H1 (cell line): ENCODE data around the gene FERMT2. TPM values are rescaled to one million over a fixed set of nuclear protein-coding genes. Genes with fewer than 3 reads are reported as not detected.

Source experiments
- CTCF ChIA-PET: fragments of 300-600 bp; sonication (Branson Sonifier 250); formaldehyde crosslinking; loops from one replicate; lab custom pipeline; 2021; ENCODE audit not compliant: partially characterized antibody; lab: Charles Lee
- POLR2A ChIA-PET: fragments of 300-600 bp; sonication (Branson Sonifier 250); formaldehyde crosslinking; loops from one replicate; lab custom pipeline; 2021; ENCODE audit warnings: inconsistent platforms; ENCODE audit not compliant: partially characterized antibody; lab: Charles Lee
- DNase-seq, 2 experiments: peaks; one replicate each; pipeline versions ENCODE4 v3.0.0 to v3.0.0-alpha.2; 2010 to 2022; ENCODE audit warnings: low spot score in 2 of 2, low read depth in 1 of 2, mixed read lengths in 1 of 2
- FAIRE-seq: peaks from 2 replicates; lab custom pipeline; 2011; peaks lifted over from hg19 to GRCh38; lab: Jason Lieb, UNC
- H2AFZ ChIP-seq: 2 replicates; pipeline ENCODE4 v1.8.1; 2012; ENCODE audit warnings: low read length, inconsistent platforms
- H2AK5ac ChIP-seq: 2 replicates; pipeline ENCODE4 v1.6.1; 2013; ENCODE audit warnings: low read depth, low read length
- H2BK120ac ChIP-seq: replicated peaks from 2 replicates; pipeline ENCODE3; 2013; ENCODE audit warnings: low read depth, low read length, inconsistent platforms
- H2BK12ac ChIP-seq: 2 replicates; pipeline ENCODE4 v1.6.1; 2013; ENCODE audit warnings: low read depth, low read length
- H2BK15ac ChIP-seq: 2 replicates; pipeline ENCODE4 v1.6.1; 2013; ENCODE audit warnings: low read length
- H2BK20ac ChIP-seq: 2 replicates; pipeline ENCODE4 v1.6.1; 2013; ENCODE audit warnings: low read length
- H2BK5ac ChIP-seq: 2 replicates; pipeline ENCODE4 v1.6.1; 2013; ENCODE audit warnings: low read depth, low read length
- H3K14ac ChIP-seq: 2 replicates; pipeline ENCODE4 v1.6.1; 2013; ENCODE audit warnings: inconsistent platforms; ENCODE audit not compliant: insufficient read length
- H3K18ac ChIP-seq: 2 replicates; pipeline ENCODE4 v1.6.1; 2013; ENCODE audit warnings: low read length; ENCODE audit errors: extremely low read depth
- H3K23ac ChIP-seq: 2 replicates; pipeline ENCODE4 v1.6.1; 2013; ENCODE audit warnings: inconsistent platforms; ENCODE audit not compliant: insufficient read length
- H3K23me2 ChIP-seq: 2 replicates; pipeline ENCODE4 v1.6.1; 2013; ENCODE audit warnings: low read depth, low read length
- H3K27ac ChIP-seq: 2 replicates; pipeline ENCODE4 v1.6.1; 2011; ENCODE audit warnings: low read depth, low read length, inconsistent platforms
- H3K27me3 ChIP-seq, 4 experiments: replicated peaks in 1 of 4; 1 replicate in 1 of 4; 2 replicates in 3 of 4; pipeline versions ENCODE4 v1.6.1 to v1.8.1; 2011 to 2013; ENCODE audit warnings: low read length in 3 of 4, mild to moderate bottlenecking in 3 of 4, inconsistent platforms in 2 of 4, mixed read lengths in 2 of 4, moderate library complexity in 1 of 4; ENCODE audit not compliant: control insufficient read depth in 3 of 4, insufficient read depth in 3 of 4; ENCODE audit errors: extremely low read depth in 1 of 4
- H3K36me3 ChIP-seq, 4 experiments: 2 replicates each; pipeline versions ENCODE4 v1.6.1 to v1.8.1; 2011 to 2013; ENCODE audit warnings: mild to moderate bottlenecking in 4 of 4, low read length in 3 of 4, moderate library complexity in 2 of 4, control low read depth in 1 of 4, inconsistent platforms in 1 of 4; ENCODE audit not compliant: insufficient read depth in 4 of 4, control insufficient read depth in 2 of 4
- H3K4ac ChIP-seq: replicated peaks from 2 replicates; pipeline ENCODE3; 2013; ENCODE audit warnings: low read length, low read depth, mixed read lengths, inconsistent platforms; ENCODE audit not compliant: insufficient read length
- H3K4me1 ChIP-seq, 4 experiments: replicated peaks in 1 of 4; 1 replicate in 1 of 4; 2 replicates in 3 of 4; pipeline versions ENCODE4 v1.6.1 to v1.8.1; 2011 to 2013; ENCODE audit warnings: low read length in 3 of 4, inconsistent platforms in 2 of 4, mixed read lengths in 1 of 4; ENCODE audit not compliant: insufficient read depth in 4 of 4, control insufficient read depth in 3 of 4
- H3K4me2 ChIP-seq, 2 experiments: 2 replicates each; pipeline versions ENCODE4 v1.6.1 to v1.8.1; 2011 to 2013; ENCODE audit warnings: low read depth in 2 of 2, low read length in 2 of 2, control low read depth in 1 of 2, inconsistent platforms in 1 of 2, mild to moderate bottlenecking in 1 of 2; ENCODE audit not compliant: insufficient read depth in 1 of 2
- H3K4me3 ChIP-seq, 4 experiments: fragments of 200-600, 300-600 bp in 1 of 4; sonication (generic), shearing (Covaris generic), sonication (Bioruptor Twin) in 1 of 4; 2 replicates each; pipeline versions ENCODE4 v1.5.1 to v1.8.1; 2011 to 2016; ENCODE audit warnings: low read length in 4 of 4, low read depth in 3 of 4, control low read depth in 2 of 4, inconsistent platforms in 2 of 4, mild to moderate bottlenecking in 2 of 4, mixed read lengths in 1 of 4, moderate library complexity in 1 of 4; ENCODE audit not compliant: insufficient read depth in 2 of 4; ENCODE audit errors: extremely low read depth in 1 of 4
- H3K56ac ChIP-seq: replicated peaks from 2 replicates; pipeline ENCODE3; 2013; ENCODE audit warnings: low read depth, mild to moderate bottlenecking, mixed read lengths, low read length, inconsistent platforms; ENCODE audit not compliant: insufficient read length
- H3K79me1 ChIP-seq: 2 replicates; pipeline ENCODE4 v1.6.1; 2013; ENCODE audit warnings: low read depth, low read length, control low read depth
- H3K79me2 ChIP-seq, 2 experiments: 2 replicates each; pipeline versions ENCODE4 v1.6.1 to v1.8.1; 2012 to 2013; ENCODE audit warnings: low read length in 2 of 2, mild to moderate bottlenecking in 2 of 2, inconsistent platforms in 1 of 2; ENCODE audit not compliant: insufficient read depth in 2 of 2, control insufficient read depth in 1 of 2
- H3K9ac ChIP-seq, 4 experiments: replicated peaks in 1 of 4; 1 replicate in 1 of 4; 2 replicates in 3 of 4; pipeline versions ENCODE4 v1.6.1 to v1.8.1; 2011 to 2013; ENCODE audit warnings: low read depth in 3 of 4, low read length in 3 of 4, control low read depth in 2 of 4, mild to moderate bottlenecking in 2 of 4, moderate library complexity in 2 of 4, inconsistent platforms in 1 of 4; ENCODE audit errors: extremely low read depth in 1 of 4
- H3K9me3 ChIP-seq, 2 experiments: 2 replicates each; pipeline versions ENCODE4 v1.6.1 to v1.8.1; 2012 to 2013; ENCODE audit warnings: mild to moderate bottlenecking in 2 of 2, moderate library complexity in 2 of 2, control low read depth in 1 of 2, inconsistent platforms in 1 of 2, low read depth in 1 of 2, low read length in 1 of 2, mixed read lengths in 1 of 2; ENCODE audit not compliant: insufficient read depth in 2 of 2
- H4K20me1 ChIP-seq, 2 experiments: replicated peaks in 1 of 2; 2 replicates each; pipeline versions ENCODE3 to v1.8.1; 2011 to 2013; ENCODE audit warnings: inconsistent platforms in 2 of 2, low read length in 2 of 2, mild to moderate bottlenecking in 1 of 2; ENCODE audit not compliant: insufficient read depth in 2 of 2, control insufficient read depth in 1 of 2
- H4K5ac ChIP-seq: 2 replicates; pipeline ENCODE4 v1.6.1; 2013; ENCODE audit warnings: low read length, low read depth, mixed read lengths, inconsistent platforms; ENCODE audit not compliant: insufficient read length
- H4K8ac ChIP-seq: 2 replicates; pipeline ENCODE4 v1.8.0; 2013; ENCODE audit warnings: mild to moderate bottlenecking, moderate library complexity, low read length, inconsistent platforms; ENCODE audit not compliant: insufficient read depth; ENCODE audit errors: extremely low read depth
- H4K91ac ChIP-seq: replicated peaks from 2 replicates; pipeline ENCODE3; 2013; ENCODE audit warnings: low read length, mixed read lengths, inconsistent platforms; ENCODE audit not compliant: insufficient read length
- ATF2 ChIP-seq: IDR thresholded peaks from 2 replicates; pipeline ENCODE4 v1.6.1; 2012; ENCODE audit warnings: low read length, inconsistent platforms
- CTBP2 ChIP-seq: IDR thresholded peaks from 2 replicates; pipeline ENCODE4 v1.7.0; 2011; ENCODE audit warnings: borderline replicate concordance, mild to moderate bottlenecking, moderate library complexity, mixed read lengths, low read length; ENCODE audit not compliant: insufficient read depth, insufficient read length
- EGR1 ChIP-seq: IDR thresholded peaks from 2 replicates; pipeline ENCODE4 v1.6.1; 2011; ENCODE audit warnings: low read depth, low read length, borderline replicate concordance
- EP300 ChIP-seq, 2 experiments: IDR thresholded peaks; 1 replicate in 1 of 2; 2 replicates in 1 of 2; pipeline ENCODE4 v1.6.1; 2011 to 2012; ENCODE audit warnings: low read depth in 2 of 2, low read length in 2 of 2, mild to moderate bottlenecking in 2 of 2, borderline replicate concordance in 1 of 2, inconsistent platforms in 1 of 2, moderate library complexity in 1 of 2
- HDAC2 ChIP-seq, 2 experiments: fragments of 300-600 bp in 1 of 2; sonication (generic) in 1 of 2; IDR thresholded peaks; 2 replicates each; pipeline ENCODE4 v1.6.1; 2011 to 2012; ENCODE audit warnings: low read depth in 2 of 2, low read length in 2 of 2, mild to moderate bottlenecking in 2 of 2, moderate library complexity in 2 of 2, borderline replicate concordance in 1 of 2, inconsistent platforms in 1 of 2
- TAF7 ChIP-seq: optimal IDR thresholded peaks from 2 replicates; pipeline ENCODE3; 2011; ENCODE audit warnings: low read depth, mild to moderate bottlenecking, inconsistent platforms, low read length, moderate library complexity, borderline replicate concordance
- TEAD4 ChIP-seq: IDR thresholded peaks from 2 replicates; pipeline ENCODE4 v1.6.1; 2012; ENCODE audit warnings: low read depth, low read length, inconsistent platforms, mixed read lengths
- USF2 ChIP-seq: IDR thresholded peaks from 2 replicates; pipeline ENCODE4 v1.6.1; 2011; ENCODE audit warnings: low read length, improper control_type of control experiment
- WGBS, 2 experiments: shearing (Covaris generic) in 1 of 2; methylation state at CpG; one replicate each; pipeline versions ENCODE4 v1.1.6 to v1.1.7; 2013 to 2015; ENCODE audit warnings: low lambda C conversion rate in 2 of 2, mixed read lengths in 2 of 2, inconsistent platforms in 1 of 2, low coverage in 1 of 2, missing lambda C conversion rate in 1 of 2; ENCODE audit not compliant: insufficient replicate concordance in 2 of 2, insufficient coverage in 1 of 2, insufficient read length in 1 of 2; ENCODE audit errors: extremely low coverage in 1 of 2, missing lambda C conversion rate in 1 of 2; 5-methylcytosine and 5-hydroxymethylcytosine counted together
- polyA plus RNA-seq, 7 experiments: library from polyadenylated mRNA; depleted of rRNA in 3 of 7; stranded (reverse) in 5 of 7; unstranded in 2 of 7; fragments of >200 nt in 5 of 7; fragments of 200-250 nt in 2 of 7; gene quantifications; 1 replicate in 5 of 7; 2 replicates in 1 of 7; 4 replicates in 1 of 7; pipeline versions ENCODE4 v1.2.1 to v1.2.3, GENCODE V29; 2011 to 2013; ENCODE audit warnings: missing spikeins in 2 of 7, mixed read lengths in 2 of 7
- total RNA-seq: library from RNA; stranded (reverse); fragmentation: NEBNext Ultra II Directional; extraction: Animal tissue kit (Norgen Biotek cat#: 25700); gene quantifications from 2 replicates; pipeline ENCODE4 v1.2.1, GENCODE V29; 2021

Gene FERMT2
- total and polyA plus RNA-seq, 2 of the 8 experiments (the other 6 are each of a cell fraction or from before 2014, with no cell fraction given), result 53.3 to 142 TPM

GRCh38 chr14:52882824-52883223 is 68.0 kb downstream of the FERMT2 start:
- CTCF ChIA-PET, result interaction anchor here (0.8 kb wide), 1 partner anchor 9 kb away, joined by 3 read pairs; no protein-coding TSS in a partner anchor
- no peak overlapping the region for H3K27ac ChIP-seq
- POLR2A ChIA-PET, result interaction anchor here (1.2 kb wide), 1 partner anchor 10 kb away, joined by 5 read pairs; no protein-coding TSS in a partner anchor
- DNase-seq (no peak), FAIRE-seq (no peak)
- H3K79me2 ChIP-seq, result peaks cover 0 to 2% of the 10 kb centered on the region in 2 experiments; a peak in 1 of 4 replicates
- H3K4me1 ChIP-seq, result no peaks in the 10 kb centered on the region; a peak in 1 of 7 replicates
- no peak overlapping the region for H2BK5ac ChIP-seq
- H2BK120ac ChIP-seq, result no peak overlapping the region
- no peak overlapping the region for H3K4ac ChIP-seq
- no peaks in the 10 kb centered on the region for H4K20me1 ChIP-seq
- H3K14ac ChIP-seq, result no peak overlapping the region
- no peak overlapping the region for H3K56ac ChIP-seq
- H4K91ac ChIP-seq, result no peak overlapping the region
- H3K23ac ChIP-seq, result no peak overlapping the region
- no peak for TF ChIP-seq ATF2
- TF ChIP-seq CTBP2, result no peak
- no peak for TF ChIP-seq EGR1
- TF ChIP-seq HDAC2 (IDR thresholded peaks at IDR 0.05; ENCODE audit: borderline replicate concordance in 1 of 2, low read depth in 2 of 2, low read length in 2 of 2), result no peak
- TF ChIP-seq USF2, result no peak
- TF ChIP-seq TAF7, result no peak
- TF ChIP-seq EP300 (IDR thresholded peaks at IDR 0.05; ENCODE audit: borderline replicate concordance in 1 of 2, low read depth in 2 of 2, low read length in 2 of 2), result no peak
- TF ChIP-seq TEAD4, result no peak
- peaks cover 3 to 38% (median 9%) of the 10 kb centered on the region in 4 experiments; a peak in 5 of 8 replicates for H3K36me3 ChIP-seq
- H3K9ac ChIP-seq, result no peak overlapping the region
- no peak overlapping the region for H4K8ac ChIP-seq
- H2AFZ ChIP-seq, result no peak overlapping the region
- H3K18ac ChIP-seq, result no peak overlapping the region
- no peaks in the 10 kb centered on the region for H3K27me3 ChIP-seq
- no peak overlapping the region for H2BK20ac ChIP-seq
- no peak overlapping the region for H2BK15ac ChIP-seq
- H3K79me1 ChIP-seq, result no peaks in the 10 kb centered on the region
- 87% methylated on average over 6 of the region's 6 CpGs; no CpG with 5 or more reads in 1 of the 2 experiments for WGBS, 2 experiments
- no peak overlapping the region for H4K5ac ChIP-seq
- H3K4me3 ChIP-seq, result no peak overlapping the region
- no peaks in the 10 kb centered on the region for H3K23me2 ChIP-seq
- H2AK5ac ChIP-seq, result no peak overlapping the region
- no peak overlapping the region for H2BK12ac ChIP-seq
- H3K9me3 ChIP-seq, result no peaks in the 10 kb centered on the region
- no peak overlapping the region for H3K4me2 ChIP-seq
